Activated CD4-positive, alpha-beta T cell treated with anti-CD3 and anti-CD28 coated beads for 4 hours (primary cell): Measurements from ENCODE around the gene MTREX.
"Not testable (repeated sequence)": the region's sequence is repeated elsewhere in the genome, so short reads cannot be mapped to it uniquely, and the experiment has no call there.

Experiments used
- DNase-seq, 2 donors: peaks; one replicate each; pipeline ENCODE4 v3.0.0-alpha.2; 2020

The MTREX gene

DNA sequence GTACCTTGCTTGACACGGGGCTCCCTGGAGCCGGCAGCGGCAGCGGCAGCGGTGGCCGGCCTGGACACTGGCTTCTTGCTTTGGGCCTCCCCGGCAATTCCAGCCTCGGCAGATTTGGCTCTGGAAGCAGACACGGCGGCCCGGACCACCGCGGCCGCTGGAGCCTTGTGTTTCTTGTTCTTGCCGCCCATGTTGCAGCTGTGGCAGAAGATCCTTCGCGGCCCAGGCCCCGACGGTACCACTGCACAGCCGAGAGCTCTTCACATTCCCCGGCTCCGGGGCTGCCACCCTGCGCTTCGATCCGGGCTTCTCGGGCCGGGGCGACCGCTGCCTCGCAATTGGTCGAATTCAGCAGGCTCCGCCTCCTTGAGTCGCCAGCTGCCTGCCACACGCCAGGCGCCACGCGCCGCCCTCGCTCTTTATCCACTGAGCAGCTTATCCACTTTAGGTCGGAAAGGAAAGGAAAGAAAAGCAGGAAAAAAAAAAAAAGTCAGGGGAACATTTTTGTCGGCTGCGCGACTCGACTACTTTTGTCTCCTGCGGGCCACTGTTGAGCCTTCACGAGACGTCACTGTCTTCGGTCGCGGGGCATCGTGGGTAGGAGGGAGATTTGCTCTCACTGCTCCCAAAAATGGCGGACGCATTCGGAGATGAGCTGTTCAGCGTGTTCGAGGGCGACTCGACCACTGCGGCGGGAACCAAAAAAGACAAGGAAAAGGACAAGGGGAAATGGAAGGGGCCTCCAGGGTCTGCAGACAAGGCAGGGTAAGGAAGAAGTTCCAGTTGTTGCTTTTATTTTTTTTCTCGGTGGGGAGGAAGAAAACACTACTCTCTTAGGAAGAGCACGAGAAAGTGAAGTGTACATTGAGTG, at the start of gene MTREX, which contains the start of gene DHX29:
Gene MTREX, plus strand, starts transcription at position 607 of the 871 bp plus-strand sequence. Its CDS starts 25 bp downstream, at position 632.
Gene DHX29, minus strand, starts transcription at position 312 of the 871 bp plus-strand sequence. Its CDS starts 121 bp downstream, at position 191.
- DNase-seq = peak; percentile 84 to 85

DNA sequence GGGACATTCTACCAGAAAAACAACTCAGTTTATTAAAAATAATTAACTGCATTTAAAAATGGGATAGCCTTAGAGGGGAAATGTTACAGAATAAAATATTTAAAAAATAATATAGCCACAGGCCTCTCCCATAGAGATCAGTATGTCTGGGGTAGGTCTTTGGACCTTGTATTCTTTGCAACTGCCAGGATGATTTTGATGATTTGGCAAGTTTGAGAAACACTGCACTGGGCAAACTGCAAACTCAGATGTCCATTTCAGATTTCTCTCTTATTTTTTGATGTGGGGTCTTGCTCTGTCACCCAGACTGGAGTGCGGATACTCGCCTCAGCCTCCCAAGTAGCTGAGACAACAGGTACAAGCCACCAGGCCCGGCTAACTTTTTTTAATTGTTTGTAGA, 49.5 kb upstream of the MTREX start:
- DNase-seq = no peak

- no peak for DNase-seq
Observed at GRCh38 chr5:55276771-55277170, 31.0 kb upstream of the MTREX start.

GRCh38 chr5:55278778-55279177, 29.0 kb upstream of the MTREX start:
- DNase-seq = no peak

- no peak for DNase-seq
Observed at GRCh38 chr5:55286411-55286933, 21.3 kb upstream of the MTREX start.

DNA sequence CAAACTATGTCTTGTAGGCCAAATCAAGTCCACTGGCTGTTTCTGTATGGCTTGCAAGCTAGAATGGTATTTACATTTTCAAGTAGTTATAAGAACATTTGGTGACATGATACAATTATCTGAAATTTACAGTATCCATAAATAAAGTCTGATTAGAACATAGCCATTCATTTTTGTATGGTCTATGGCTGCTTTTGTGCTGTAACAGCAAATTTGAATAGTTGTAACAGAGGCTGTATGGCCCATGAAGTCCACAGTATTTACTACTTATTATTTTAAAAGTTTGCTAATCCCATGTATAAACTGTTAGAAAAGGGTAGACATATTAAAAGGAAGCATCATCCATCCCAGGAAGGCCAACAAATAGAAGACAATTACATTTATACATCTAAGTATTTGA, 18.0 kb upstream of the MTREX start:
- no peak for DNase-seq

DNA sequence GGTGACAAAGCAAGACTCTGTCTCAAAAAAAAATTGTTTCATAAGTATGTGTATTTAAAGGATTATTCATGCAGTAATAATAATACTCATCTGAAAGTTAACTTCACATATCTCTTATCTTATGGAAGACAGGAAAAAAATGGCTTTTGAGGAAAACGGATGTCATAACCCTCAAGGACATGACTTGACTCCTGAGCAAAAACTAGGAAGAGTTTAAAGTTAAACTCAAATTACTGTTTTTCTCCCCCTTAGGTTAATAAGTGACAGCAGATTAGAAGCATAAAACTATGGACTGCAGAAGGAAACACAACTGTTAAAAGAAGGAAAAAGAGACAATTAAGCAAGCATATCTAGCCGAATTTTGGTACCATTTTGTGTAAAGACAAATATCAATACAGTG, 16.8 kb upstream of the MTREX start:
- DNase-seq = no peak

- no peak for DNase-seq
Observed at GRCh38 chr5:55294935-55295334, 12.9 kb upstream of the MTREX start.

GRCh38 chr5:55300890-55301289, 6.9 kb upstream of the MTREX start:
- no peak for DNase-seq

- no peak for DNase-seq
Observed at GRCh38 chr5:55303238-55303690, 4.5 kb upstream of the MTREX start.

DNA sequence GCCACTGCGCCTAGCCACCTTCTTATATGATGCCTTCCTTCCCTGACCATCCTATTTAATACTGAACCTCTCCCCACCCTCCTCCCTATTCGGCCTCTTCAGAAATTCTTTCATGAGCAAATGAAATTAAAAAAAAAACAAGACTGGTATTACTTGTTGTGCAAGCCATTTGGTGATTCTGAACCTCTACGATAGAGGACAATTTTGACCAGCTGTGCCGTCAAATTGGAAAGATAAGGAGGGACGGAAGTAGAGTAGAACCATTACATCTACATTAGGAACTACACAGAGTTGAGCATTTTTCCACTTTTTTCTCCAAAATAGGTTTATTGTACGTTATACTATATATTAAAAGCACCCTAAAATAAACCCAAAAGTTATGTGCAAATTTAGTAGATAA, 3.2 kb upstream of the MTREX start:
- no peak for DNase-seq

DNA sequence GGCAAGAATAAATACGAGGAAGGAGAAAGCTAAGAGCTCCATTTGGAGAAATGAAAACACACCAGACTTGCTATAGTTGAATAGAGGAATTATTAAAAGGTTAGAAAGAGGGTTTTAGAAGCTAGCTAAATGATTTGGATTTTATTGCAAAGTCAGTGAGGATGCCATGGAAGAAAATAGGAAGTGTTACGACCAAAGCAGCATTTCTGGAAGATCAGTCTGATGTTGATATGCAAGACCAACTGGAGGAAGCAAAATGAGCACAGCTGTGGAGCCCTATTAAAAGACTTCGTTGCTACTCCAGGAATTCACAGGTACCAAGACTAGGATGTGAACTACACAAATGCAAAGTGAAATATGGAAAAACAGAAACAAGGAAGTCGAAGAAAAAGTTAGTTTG, 2.4 kb upstream of the MTREX start:
- DNase-seq = no peak

DNA sequence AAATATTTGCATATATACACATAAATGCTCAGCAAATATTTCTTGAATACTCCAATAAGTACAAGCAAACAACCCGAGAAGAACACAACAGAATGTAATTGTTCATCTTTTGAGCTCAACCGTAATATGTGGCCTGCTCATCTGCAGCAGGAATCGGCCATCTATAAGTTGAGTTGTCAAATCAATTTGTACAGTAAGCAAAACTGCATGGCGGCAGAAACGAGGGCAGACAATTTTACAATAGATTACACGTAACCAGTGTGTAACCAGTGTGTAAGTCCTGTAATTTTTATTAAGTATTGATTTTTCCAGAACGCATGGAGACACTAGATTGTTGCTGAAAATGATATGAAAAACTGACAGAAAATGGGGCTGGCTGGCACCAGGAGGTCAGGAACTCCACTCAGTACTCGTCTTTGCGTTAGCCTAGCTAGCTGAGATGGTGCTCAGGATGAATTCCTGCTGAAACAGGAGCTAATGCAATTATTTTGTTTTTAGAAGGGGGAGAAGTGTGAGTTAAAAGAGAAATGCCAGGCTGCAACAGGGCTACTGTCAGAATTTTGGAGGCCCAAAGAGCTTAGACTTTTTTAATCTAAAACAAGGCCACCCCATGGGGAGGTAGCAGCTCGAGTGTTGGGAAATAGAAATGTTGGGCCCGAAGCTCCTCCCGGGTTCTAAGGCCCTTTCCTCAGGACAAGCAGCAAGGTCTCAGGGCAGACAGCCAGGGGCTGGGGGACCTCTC, 977 bp upstream of the MTREX start:
- no peak for DNase-seq

DNA sequence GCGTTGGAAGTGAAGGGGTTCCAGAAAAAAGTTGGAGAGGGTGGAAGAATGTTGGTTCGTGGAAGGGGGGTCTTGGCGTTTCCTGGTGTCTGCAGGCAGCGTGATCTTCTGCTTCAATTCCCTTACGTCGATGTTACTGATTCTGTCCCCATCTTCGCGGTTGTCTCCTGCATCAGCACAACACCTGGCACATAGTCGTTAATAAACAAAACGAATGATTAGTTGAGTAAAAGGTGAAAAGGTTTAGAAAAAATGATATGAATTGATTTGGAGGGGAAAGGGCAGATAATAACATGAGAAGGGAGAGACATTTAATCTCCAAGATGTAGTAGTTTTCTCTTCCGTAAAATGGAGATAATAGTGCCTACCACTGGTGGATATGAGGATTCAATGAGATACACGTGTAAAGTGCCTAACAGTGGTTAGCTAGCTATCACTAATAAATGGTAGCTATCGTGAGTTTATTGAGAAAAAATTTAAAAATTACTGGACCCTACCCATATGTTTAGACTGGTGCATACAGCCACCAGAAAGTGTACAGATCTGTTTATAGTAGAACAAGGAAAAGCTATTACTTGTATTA, 556 bp downstream of the MTREX start:
- DNase-seq = peak in 1 of 2 donors; percentile 8

DNA sequence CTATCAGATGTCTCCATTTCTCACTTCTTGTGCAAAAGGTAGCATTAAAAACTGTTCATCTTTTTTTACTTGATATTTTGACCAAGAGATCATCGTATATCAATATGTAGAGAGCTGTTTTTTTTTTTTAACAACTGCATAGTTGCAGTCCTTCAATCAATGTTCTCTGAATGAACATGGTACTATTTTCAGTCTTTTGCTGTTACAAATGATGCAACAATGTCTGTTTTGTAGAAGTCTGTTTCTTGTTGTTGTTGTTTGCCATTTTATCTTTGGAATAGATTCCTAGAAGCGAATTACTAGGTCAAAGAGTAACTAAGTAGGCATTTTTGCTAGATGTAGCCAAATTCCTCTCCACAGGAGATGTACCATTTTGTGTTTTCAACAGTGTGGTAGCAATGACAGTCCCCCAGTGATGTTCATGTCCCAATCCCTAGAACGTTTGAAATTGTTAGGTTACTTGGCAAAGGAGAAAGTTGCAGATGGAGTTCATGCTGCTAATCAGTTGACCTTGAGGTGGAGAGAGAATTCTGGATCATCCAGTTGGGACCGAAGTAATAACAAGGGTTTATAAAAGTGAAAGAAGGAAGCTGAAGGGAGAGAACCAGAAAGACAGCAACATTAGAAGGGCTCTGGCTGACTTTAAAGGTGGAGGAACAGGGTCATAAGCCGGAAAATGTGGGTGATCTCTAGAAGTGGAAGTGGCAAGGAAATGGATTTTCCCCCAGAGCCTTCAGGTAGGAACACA, 6.3 kb downstream of the MTREX start:
- DNase-seq = no peak

DNA sequence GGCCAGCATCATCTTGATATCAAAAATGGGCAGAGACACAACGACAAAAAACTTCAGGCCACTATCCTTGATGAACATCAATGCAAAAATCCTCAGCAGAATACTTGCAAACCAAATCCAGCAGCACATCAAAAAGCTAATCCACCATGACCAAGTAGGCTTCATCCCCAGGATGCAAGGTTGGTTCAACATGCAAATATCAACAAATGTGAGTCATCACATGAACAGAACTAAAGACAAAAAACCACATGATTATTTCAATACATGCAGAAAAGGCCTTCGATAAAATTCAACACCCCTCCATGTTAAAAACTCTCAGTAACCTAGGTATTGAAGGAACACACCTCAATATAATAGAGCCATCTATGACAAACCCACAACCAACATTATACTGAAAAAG, 8.5 kb downstream of the MTREX start:
- DNase-seq = no peak

DNA sequence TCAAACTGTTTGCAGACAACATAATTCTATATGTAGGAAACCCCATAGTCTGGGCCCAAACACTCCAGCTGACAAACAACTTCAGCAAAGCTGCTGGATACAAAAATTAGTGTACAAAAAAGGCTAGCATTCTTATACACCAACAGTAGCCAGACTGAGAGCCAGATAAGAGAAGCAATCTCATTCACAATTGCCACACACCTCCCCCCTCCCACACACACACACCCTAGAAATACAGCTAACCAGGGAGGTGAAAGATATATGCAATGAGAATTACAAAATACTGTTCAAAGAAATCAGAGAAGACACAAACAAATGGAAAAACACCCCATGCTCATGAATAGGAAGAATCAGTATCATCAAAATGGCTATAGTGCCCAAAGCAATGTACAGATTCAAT, 9.0 kb downstream of the MTREX start:
- DNase-seq = no peak

- not testable (repeated sequence) for DNase-seq
Observed at GRCh38 chr5:55318237-55318636, 10.4 kb downstream of the MTREX start.

DNA sequence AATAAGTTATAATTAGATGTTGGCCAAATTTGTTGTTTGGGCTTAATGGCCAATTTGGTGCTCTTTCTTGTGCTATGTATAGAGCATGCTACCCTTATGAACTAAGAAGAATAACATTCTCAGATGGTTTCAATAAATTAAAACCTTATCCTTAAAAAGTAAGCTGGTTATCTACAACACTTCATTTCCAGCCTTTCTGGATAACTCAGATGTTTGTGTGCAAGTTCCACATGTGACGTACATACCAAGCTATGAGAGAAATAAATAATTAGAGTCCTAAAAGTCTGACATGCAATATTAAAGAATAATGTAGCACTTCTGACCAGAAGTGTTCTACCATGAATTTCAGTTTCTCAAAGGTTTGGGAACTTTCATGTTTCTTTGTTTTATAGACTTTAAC, 11.7 kb downstream of the MTREX start:
- DNase-seq = no peak

GRCh38 chr5:55320571-55320970, 12.8 kb downstream of the MTREX start:
- no peak for DNase-seq

GRCh38 chr5:55324006-55324405, 16.2 kb downstream of the MTREX start:
- DNase-seq = no peak

- no peak for DNase-seq
Observed at GRCh38 chr5:55324815-55325418, 17.1 kb downstream of the MTREX start.
